Upper lobe of left lung (tissue), 4 donors: ENCODE measurements around the gene VWA5B2.

Experiments used
- CTCF ChIP-seq, 6 experiments: fragments of 450-650 bp in 4 of 6; fragments of 200-600 bp in 2 of 6; sonication (generic) in 2 of 6; IDR thresholded peaks; one replicate each; pipeline ENCODE4 v1.5.1; 2016 to 2019; ENCODE audit warnings: antibody characterized with exemption in 6 of 6
- POLR2A ChIP-seq, 4 donors: fragments of 450-650 bp; IDR thresholded peaks; one replicate each; pipeline ENCODE4 v1.5.1; 2016 to 2017; ENCODE audit warnings: antibody characterized with exemption in 4 of 4, mild to moderate bottlenecking in 2 of 4

DNA sequence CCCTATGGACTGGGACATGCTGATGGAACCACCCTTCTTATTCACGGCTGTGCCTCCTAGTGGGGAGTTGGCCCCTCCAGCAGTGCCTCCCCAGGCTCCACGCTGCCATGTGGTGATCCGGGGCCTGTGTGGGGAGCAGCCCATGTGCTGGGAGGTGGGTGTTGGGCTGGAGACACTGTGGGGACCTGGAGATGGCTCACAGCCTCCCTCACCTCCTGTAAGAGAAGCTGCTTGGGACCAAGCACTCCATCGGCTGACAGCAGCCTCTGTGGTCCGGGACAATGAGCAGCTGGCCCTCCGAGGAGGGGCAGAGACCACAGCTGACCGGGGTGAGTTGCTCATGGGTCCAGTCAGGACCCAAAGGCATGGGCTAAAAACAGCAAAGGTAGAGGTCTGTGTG lies 10.3 kb downstream of the VWA5B2 start:
- TF ChIP-seq CTCF (IDR thresholded peaks at IDR 0.05) (no peak), POLR2A (IDR thresholded peaks at IDR 0.05) (no peak)
